DMS53 treated with DMSO at 0.1 percent for 48 hours (cell line): ENCODE data around the gene ZFP3.
"Not testable (repeated sequence)": the region's sequence is repeated elsewhere in the genome, so short reads cannot be mapped to it uniquely, and the experiment has no call there.

Experiments
- DNase-seq: peaks from one replicate; lab custom pipeline; 2025; ENCODE audit not compliant: unreplicated experiment; lab: John Stamatoyannopoulos, UW

Gene ZFP3

DNA sequence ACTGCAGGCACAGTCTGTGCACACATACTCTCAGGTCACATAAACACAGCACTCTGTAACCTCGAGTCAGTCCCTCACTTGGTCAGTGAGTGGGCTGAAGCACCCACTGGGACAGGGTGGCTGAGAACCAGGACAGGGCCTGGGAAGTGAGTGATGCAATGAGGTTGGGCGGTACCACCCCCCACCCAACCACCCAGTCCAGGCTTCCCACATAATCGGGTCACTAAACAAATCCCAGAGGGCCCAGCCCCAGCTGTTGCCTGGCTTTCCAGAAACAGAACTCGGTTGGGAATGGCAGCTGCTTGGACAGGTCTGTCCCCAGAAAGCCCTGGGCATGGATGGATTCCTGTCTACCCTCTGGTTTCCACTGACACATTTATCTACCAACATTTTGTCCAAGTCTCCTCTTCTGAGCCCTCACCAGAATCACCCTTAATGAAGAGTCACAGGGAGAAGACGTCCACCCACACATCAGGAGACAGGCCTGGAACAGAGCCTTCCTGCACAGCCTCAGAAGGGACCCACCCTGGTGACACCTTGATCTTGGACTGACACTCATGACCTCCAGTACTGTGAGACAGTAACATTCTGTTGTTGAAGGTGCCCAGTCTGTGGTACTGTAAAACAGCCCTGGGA lies 46.0 kb downstream of the ZFP3 start:
- DNase-seq = not testable (repeated sequence)

DNA sequence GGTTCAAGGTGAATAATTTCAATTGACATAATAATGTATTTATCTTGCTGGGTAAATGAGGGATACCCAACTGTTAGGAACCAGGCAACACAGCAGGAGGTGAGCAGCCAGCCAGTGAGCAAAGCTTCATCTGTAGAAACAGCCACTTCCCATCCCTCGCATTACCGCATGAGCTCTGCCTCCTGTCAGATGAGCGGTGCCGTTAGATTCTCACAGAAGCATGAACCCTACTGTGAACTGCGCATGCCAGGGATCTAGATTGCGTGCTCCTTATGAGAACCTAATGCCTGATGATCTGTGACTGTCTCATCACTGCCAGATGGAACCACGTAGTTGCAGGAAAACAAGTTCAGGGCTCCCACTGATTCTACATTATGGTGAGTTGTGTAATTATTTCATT lies 46.6 kb downstream of the ZFP3 start:
- not testable (repeated sequence) for DNase-seq

DNA sequence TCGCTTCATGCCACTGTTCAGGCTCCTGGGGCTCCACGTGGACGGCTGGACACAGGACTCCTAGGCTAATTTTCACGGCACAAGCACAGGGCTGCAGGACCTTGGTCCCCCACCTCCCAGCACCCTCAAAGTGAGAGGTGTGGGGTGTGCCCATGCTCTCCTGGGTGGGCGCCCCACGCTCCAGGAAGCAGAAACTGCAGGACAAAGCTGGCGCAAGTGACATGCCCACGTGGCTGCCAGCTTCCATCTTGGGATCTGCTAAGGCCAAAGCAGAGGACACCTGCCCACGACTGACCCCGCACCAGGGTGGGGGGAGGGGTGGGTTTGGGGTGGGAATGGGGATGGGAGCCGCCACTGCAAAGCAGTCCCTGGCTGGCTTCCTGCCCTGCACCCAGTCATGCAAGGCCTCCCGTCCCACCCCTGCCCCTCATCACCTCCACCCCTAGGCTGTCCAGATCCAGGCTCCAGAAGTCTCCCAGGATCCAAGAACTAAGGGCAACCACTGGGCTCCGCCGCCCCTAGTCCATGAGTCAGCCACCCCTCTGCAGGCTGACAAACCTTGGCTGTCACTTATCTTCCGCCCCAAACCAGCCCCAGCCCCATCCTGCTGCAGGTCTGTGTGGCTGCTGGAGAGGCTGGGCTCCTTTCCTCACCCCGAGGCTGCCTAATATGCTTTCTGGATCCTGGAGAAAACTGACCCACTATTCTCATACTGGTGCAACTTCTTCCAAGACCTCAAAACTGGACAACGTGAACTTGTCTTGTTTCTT lies 48.6 kb downstream of the ZFP3 start:
- no peak for DNase-seq

DNA sequence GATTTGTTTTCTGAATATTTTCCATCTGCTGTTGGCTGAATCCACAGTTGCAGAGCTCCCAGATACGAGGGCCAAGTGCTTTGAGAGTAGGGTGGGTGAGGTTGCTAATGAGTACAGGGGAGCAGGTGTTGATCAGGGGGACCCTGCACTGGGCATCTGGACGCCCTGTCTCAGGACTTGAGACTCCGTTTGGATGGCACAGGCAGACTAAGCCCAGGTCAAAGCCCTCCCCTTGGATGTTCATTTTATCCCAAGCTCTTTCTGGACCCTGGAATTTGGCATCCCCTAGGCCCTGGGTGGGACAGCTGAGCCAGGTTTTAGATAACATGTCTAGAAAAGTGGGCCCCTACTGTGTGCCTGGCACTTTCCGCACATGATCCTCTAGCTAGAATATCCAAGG lies 49.6 kb downstream of the ZFP3 start:
- no peak for DNase-seq

DNA sequence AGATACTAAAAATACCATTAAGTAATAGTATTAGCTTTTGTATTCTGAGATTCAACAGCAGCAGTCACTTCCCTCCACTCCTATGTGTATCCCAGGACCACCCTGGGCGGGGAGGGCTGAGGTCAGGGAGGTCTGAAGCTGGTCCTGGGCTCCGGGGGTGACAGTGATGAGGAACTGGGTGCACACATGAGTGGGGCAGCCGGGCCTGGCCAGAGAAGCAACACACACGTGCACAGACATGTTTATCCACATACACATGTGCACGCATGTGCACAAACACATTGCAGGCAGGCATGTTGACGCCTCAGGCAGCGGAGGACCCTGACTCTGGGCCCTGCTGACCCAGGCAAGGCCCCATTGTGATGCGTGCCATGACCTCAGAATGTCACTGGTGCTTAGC lies 50.1 kb downstream of the ZFP3 start:
- not testable (repeated sequence) for DNase-seq

DNA sequence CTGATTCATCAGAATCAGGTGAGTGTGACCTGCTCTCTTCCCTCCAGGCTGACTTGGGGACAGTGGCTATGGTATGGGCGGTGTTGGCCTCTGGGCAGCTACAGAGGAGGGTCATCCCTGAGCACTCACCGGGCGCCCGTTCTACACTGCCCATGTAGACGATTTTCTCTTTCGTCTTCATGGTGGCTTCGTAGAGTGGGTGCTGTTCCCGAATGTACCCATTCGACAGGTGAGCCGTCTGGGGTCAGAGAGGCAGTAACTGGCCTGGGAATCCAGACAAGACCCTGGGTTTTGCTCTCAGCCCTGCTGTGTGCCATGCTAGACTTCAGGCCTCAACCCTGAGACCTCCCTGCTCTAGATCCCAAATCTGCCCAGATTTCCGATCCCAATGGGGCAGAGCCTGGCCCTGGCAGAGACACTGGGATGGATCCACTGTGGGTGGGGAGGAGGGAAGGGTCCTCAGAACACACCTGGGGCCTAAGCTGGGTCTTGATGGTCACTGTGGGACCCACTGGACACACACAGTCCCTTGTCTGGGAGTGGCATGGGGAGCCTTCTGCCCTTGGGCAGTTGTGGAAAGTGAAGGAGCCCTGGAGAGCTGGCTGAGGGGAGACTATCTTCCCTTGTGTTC lies 50.8 kb downstream of the ZFP3 start:
- DNase-seq = no peak

DNA sequence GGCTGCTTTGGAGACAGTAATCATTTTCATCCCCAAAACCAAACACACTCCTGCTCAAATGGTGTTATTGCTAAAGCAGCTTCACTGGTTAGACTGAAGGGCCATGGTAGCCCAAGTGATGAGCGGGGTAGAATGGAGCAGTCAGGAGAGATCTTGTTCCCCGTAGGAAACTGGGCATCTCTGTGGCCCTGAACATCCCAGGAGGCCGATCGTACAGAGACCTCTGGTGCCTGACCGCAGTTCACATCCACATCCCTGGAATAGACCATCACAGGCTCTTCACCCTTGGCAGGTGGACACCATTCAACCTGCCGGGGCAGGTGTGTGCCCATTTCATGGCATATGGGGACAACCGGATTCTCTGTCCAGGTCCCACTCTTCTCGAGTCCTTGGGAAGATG lies 51.5 kb downstream of the ZFP3 start:
- not testable (repeated sequence) for DNase-seq

DNA sequence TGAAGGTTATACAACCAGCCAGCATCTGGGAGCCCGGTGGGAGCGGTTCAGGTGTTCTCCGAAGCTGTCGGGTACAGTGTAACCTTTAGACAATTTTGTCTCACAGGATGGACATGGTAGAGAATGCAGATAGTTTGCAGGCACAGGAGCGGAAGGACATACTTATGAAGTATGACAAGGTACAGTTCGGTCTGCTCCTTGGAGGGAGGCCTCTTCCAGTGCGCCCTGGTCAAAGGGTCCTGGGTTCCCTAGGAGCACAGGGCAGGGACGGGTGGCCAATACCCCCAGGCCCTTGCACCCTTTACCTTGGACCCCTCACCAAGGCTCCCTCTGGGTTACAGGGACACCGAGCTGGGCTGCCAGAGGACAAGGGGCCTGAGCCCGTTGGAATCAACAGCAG lies 52.0 kb downstream of the ZFP3 start:
- DNase-seq = not testable (repeated sequence)

DNA sequence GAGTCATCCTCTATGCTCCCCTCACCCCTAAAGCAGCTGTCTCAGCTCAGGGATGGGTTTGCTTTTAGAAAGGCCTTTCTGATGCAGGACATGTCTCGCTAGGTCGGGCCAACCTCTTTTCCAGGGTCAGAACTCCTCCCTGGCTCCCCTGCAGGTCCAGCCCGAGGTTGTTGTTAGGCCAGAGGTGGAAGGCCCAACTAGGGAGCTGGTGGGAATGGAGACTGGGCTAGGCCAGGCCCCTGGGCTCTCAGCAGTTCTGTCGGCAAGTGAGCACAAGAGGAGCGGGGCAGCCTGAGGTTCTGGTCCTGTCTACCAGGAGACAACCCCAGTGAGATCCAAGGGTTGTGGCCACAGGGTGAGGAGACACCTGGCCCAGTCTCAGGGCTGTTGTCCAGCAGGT lies 52.4 kb downstream of the ZFP3 start:
- not testable (repeated sequence) for DNase-seq

DNA sequence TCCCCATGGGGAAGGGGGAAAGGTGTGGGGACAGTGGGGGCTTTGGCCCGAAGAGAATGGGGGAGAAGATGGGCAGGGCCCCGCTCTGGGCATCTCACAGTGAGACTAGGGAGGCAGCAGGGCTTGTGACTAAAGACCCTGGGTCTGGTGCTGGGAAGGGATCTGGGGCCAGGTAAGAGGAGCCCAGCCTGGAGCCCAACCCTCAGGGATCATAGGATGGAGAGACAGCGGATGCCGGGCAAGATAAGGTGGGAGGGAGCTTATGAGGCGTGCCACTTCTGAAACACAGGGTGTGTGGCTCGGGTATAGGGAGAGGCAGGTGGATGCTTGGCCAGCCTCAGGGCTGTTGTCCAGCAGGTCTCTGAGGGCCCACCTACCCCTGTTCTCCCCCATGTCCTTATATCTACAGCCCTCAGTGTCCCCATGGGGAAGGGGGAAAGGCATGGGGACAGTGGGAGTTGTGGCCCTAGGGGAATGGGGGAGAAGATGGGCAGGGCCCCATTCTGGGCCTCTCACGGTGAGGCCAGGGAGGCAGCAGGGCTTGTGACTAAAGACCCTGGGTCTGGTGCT lies 53.0 kb downstream of the ZFP3 start:
- DNase-seq = no peak

DNA sequence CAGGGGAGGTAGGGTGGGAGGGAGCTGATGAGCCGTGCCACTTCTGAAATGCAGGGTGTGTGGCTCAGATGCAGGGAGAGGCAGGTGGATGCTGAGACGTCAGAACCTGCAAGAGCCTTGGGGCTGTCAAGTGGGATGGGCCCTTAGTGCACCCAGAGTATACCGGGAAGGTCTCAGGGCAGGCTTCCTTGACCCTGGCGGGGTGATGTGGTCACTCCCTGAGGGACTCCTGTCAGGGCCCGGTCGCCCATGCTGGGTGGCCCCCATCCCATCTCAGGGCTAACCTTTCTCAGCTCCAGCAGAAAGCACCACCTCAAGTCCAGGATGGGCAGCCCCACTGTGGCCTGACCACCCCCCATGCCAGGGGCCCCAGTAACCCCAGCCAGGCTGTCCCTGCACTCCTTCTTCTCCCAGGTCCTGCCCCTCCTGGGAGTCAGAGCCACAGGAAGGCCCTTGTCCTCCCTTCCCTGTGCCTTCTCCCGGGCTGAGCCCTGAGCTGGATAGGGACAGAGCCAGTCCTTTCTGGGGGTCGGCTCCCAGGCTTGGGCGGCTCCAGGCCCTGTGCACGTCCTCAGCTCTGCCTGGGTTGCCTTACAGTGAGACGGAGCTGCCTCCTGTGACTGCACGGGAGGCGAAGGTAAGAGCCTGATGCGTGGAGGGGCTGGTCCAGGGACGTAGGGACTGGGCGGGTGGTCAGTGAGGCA lies 53.7 kb downstream of the ZFP3 start:
- not testable (repeated sequence) for DNase-seq

DNA sequence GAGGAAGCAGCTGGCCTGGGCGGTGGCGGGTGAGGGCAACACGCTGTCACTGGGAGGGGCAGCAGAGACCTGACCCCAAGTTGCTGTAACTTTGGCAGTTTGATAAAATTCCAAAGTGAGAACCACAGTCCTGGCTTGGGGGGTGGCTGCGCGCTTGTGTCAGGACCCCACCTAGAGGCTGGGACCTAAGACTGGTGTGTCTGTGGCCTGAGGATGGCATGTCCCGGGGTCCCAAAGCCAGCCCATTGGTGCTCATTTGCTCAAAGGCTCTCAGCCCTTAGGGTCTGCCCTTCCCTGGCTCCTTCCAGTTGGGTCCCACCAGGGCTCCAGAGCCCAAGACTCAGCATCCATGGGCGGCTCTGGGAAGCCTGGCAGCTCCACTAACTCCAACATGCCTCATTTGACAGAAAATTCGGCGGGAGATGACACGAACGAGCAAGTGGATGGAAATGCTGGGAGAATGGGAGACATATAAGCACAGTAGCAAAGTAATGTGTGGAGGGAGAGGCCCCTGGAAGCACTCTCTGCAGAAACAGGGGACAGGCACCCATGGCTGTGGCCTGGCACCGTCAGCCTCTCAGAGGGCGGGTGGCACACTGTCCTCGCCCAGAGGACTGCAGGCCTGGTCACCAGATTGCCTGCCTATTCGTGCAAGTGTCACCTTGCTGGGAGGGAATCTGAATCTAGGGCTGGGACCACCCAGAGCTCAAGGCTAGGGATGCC lies 54.4 kb downstream of the ZFP3 start:
- not testable (repeated sequence) for DNase-seq

DNA sequence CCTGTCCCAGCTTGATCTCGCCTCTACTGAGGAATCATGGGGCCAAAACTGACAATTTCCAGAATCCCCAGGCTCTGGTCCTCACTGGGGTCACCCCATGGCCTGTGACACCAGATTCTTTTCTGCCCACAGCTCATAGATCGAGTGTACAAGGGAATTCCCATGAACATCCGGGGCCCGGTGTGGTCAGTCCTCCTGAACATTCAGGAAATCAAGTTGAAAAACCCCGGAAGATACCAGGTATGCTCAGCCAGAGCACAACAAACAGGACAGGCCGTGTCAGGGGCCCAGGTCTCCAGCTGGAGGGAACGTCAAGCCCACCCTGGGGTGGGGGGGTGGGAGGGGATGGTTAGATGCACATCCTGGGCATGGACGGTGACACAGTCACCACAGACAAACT lies 55.0 kb downstream of the ZFP3 start:
- DNase-seq = no peak

DNA sequence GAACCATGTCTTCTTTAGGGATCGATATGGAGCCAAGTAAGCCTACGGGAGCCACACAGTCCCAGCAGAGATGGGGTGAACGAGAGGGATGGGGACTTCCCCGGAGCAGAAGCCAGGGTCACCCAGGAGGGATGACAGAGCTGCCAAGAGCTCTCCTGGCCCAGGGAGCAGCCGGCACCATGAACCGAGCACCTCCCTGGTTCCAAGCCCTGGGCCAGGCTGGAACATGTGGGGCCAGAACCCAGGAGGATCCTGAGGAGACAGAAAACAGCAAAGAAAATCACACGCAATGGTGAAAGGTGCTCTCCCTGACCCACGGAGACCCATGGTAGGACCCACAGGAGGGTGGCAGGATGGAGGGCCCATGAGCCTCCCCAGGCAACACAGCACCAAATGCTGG lies 55.7 kb downstream of the ZFP3 start:
- DNase-seq = not testable (repeated sequence)

DNA sequence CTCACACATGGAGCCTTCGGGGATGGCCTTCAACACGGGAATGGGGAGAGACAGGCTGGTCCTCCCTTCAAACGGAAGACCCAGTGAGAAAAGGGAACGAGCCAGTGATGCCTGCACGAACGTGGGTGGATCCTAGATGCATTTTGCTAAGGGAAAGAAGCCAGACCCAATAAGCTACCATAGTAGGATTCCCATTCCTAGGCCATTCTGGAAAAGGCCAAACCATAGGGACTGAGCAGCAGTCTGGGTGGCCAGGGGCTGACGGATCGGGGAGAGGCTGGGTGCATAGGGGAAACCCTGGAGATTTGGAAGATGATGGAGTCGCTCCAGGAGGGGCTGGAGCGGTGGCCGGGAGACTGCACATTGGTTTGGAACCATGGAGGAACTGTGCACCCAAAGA lies 56.3 kb downstream of the ZFP3 start:
- not testable (repeated sequence) for DNase-seq

DNA sequence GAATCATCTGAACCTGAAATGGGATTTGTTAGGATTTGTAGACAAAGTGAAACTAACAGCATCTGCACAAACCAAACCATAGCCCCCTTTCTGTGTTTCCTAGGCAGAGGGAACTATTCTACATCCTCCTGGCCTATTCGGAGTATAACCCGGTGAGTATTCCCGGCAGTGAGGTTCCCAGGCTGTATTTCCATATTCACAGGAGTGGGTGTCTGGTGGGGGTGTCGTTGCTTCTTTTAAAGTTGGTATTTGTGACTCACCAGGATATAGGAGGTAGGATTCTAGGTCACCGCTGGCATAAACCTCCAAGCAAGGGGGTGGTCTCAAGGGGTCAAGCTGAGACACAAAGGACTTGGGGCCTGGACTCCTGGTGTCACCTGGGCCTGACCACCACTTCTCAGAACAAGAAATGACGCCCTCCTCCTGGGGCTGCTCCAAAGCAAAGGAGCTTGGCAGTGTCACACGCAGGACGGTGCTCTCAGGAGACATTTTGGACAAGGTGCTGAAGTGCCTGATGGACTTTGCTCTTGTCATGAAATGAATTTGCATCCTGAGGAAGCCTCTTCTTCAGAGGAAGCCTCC lies 57.0 kb downstream of the ZFP3 start:
- not testable (repeated sequence) for DNase-seq

DNA sequence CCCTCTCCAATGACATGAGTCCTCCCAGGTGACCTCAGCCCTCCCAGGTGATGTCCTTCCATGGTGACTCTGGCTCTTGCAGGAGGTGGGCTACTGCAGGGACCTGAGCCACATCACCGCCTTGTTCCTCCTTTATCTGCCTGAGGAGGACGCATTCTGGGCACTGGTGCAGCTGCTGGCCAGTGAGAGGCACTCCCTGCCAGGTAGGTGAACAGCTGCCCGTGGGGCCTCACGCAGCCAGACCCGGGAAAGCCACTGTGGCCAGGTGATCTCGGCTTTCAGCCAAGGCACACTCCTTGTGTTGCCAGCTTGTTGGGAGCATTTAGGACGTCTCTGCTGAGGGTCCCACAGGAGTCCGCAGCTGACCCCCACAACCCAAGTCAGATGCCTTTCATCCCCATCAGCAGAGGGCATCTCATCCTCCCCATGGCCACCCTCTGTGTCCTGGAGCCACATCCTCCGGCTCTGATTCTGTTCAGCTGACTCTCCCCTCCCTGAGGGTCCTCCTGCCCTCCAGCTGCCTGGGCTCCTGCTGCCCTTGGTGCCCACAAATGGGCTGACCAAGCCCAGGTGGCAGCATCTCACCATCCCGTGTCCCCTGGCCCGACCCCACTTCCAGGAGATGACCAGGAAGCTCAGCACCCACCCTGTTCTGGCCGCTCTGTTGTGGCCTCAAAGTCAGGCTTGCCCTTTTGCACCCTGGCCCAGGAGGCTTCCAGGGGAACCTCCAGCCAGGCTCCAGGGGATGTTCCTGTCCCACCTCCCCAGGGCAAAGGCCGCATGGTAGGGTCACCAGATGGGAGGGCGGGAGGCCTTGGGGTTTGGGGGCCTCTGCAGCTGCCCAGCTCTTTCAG lies 57.7 kb downstream of the ZFP3 start:
- no peak for DNase-seq

DNA sequence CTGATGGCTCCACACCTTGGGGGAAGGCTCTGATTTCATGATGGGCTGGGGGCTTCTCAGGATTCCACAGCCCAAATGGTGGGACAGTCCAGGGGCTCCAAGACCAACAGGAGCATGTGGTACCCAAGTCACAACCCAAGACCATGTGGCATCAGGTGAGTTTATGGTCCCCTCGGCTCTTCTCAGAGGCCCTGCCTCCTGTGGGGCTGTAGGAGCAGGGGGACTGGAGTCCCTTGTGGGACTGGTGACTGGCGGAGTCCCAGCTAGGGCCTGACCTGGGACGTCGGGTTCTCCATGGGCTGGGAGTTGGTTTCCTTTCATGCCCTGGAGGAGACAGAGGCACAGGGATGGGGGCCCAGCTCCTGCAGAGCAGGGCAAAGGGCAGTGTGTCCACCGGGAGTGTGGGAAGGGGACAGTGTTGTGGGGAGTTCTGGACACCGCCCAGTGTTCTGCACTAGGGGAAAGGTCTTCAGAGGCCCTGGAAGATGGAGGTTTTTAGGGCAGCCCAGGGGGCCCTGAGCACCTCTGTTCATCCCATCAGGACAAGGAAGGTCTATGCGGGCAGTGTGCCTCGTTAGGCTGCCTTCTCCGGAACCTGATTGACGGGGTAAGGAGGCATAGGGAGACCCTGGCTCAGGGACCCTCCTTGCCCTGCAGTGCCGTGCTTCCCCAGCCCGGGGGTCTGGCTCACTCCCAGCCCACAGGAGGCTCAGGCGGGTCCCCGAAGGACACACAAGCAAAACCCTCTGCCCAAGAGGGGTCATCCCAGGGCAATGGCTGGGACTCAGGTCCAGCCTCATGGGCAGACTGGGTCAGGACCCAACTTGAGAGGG lies 58.5 kb downstream of the ZFP3 start:
- DNase-seq = not testable (repeated sequence)
